SK-N-MC (cell line): ENCODE data around the gene LEFTY1.

Experiments
- DNase-seq: peaks from one replicate; pipeline ENCODE4 v3.0.0-alpha.2; 2011; ENCODE audit warnings: low read depth, low spot score
- H3K27ac ChIP-seq: fragments of 200-600 bp; sonication (generic); 2 replicates; pipeline ENCODE4 v1.5.1; 2016; ENCODE audit warnings: mixed run types
- H3K36me3 ChIP-seq: fragments of 200-600 bp; sonication (generic); 2 replicates; pipeline ENCODE4 v1.6.1; 2017; ENCODE audit warnings: antibody characterized with exemption, low read length, mixed read lengths; ENCODE audit not compliant: insufficient read depth
- H3K4me3 ChIP-seq: fragments of 200-600 bp; sonication (generic); 2 replicates; pipeline ENCODE4 v1.5.1; 2016
- H3K9ac ChIP-seq: fragments of 200-600 bp; sonication (generic); 2 replicates; pipeline ENCODE4 v1.8.0; 2017; ENCODE audit warnings: mixed run types, mixed read lengths; ENCODE audit not compliant: insufficient read length
- H3K9me3 ChIP-seq: fragments of 200-600 bp; sonication (generic); 2 replicates; pipeline ENCODE4 v1.6.1; 2017; ENCODE audit warnings: low read depth, mild to moderate bottlenecking, antibody characterized with exemption, low read length, moderate library complexity, mixed read lengths
- EZH2 ChIP-seq: fragments of 200-600 bp; sonication (generic); IDR thresholded peaks from one replicate; pipeline ENCODE4 v1.6.1; 2017; ENCODE audit warnings: antibody characterized with exemption
- FOXP2 ChIP-seq: optimal IDR thresholded peaks from 2 replicates; pipeline ENCODE3; 2011; ENCODE audit warnings: mild to moderate bottlenecking, moderate library complexity; ENCODE audit not compliant: insufficient read depth; ENCODE audit errors: extremely low read length, control extremely low read depth
- POLR2AphosphoS5 ChIP-seq: IDR thresholded peaks from 2 replicates; pipeline ENCODE4 v1.6.1; 2012; ENCODE audit warnings: mild to moderate bottlenecking, low read depth, low read length, borderline replicate concordance

The LEFTY1 gene

GRCh38 chr1:225871359-225872074 lies 17.4 kb downstream of the LEFTY1 start:
- Histone ChIP-seq H3K9me3 (no peaks in the 10 kb centered on the region), H3K36me3 (no peaks in the 10 kb centered on the region), H3K9ac (no peak overlapping the region), H3K4me3 (no peak overlapping the region), H3K27ac (no peak overlapping the region)
- no peak for DNase-seq
- TF ChIP-seq POLR2AphosphoS5, result no peak
- TF ChIP-seq EZH2, result no peak
- no peak for TF ChIP-seq FOXP2

- Histone ChIP-seq H3K9ac (no peak overlapping the region), H3K4me3 (no peak overlapping the region), H3K27ac (no peak overlapping the region), H3K9me3 (no peaks in the 10 kb centered on the region), H3K36me3 (no peaks in the 10 kb centered on the region)
- DNase-seq, result no peak
- no peak for TF ChIP-seq FOXP2
- no peak for TF ChIP-seq EZH2
- TF ChIP-seq POLR2AphosphoS5, result no peak
Observed at GRCh38 chr1:225870911-225871310, 18.0 kb downstream of the LEFTY1 start.

- H3K9ac ChIP-seq, result no peak overlapping the region
- H3K27ac ChIP-seq, result no peak overlapping the region
- H3K4me3 ChIP-seq, result no peak overlapping the region
- TF ChIP-seq FOXP2 (no peak), EZH2 (no peak), POLR2AphosphoS5 (no peak)
- H3K36me3 ChIP-seq, result no peaks in the 10 kb centered on the region
- no peaks in the 10 kb centered on the region for H3K9me3 ChIP-seq
- no peak for DNase-seq
Observed at GRCh38 chr1:225868631-225869330, 20.2 kb downstream of the LEFTY1 start.

- H3K27ac ChIP-seq, result no peak overlapping the region
- H3K9ac ChIP-seq, result no peak overlapping the region
- H3K36me3 ChIP-seq, result no peaks in the 10 kb centered on the region; the same call in 1 of the 2 replicates
- no peak overlapping the region for H3K4me3 ChIP-seq
- H3K9me3 ChIP-seq, result no peaks in the 10 kb centered on the region
- no peak for TF ChIP-seq EZH2
- TF ChIP-seq POLR2AphosphoS5, result no peak
- TF ChIP-seq FOXP2, result no peak
- no peak for DNase-seq
Observed at GRCh38 chr1:225866981-225867380, 22.0 kb downstream of the LEFTY1 start.

- Histone ChIP-seq H3K36me3 (no peaks in the 10 kb centered on the region; the same call in 1 of the 2 replicates), H3K9ac (no peak overlapping the region), H3K9me3 (no peaks in the 10 kb centered on the region), H3K27ac (no peak overlapping the region), H3K4me3 (no peak overlapping the region)
- DNase-seq, result no peak
- TF ChIP-seq EZH2, result no peak
- TF ChIP-seq POLR2AphosphoS5, result no peak
- TF ChIP-seq FOXP2, result no peak
Observed at GRCh38 chr1:225866061-225866837, 22.7 kb downstream of the LEFTY1 start.

GRCh38 chr1:225865514-225865913 lies 23.4 kb downstream of the LEFTY1 start:
- H3K9ac ChIP-seq, result no peak overlapping the region
- H3K36me3 ChIP-seq, result no peaks in the 10 kb centered on the region; the same call in 1 of the 2 replicates
- TF ChIP-seq POLR2AphosphoS5 (no peak), FOXP2 (no peak), EZH2 (no peak)
- no peak overlapping the region for H3K4me3 ChIP-seq
- no peak for DNase-seq
- no peak overlapping the region for H3K27ac ChIP-seq
- H3K9me3 ChIP-seq, result no peaks in the 10 kb centered on the region

GRCh38 chr1:225863167-225863566 lies 25.8 kb downstream of the LEFTY1 start:
- Histone ChIP-seq H3K36me3 (no peaks in the 10 kb centered on the region; the same call in 1 of the 2 replicates), H3K27ac (no peak overlapping the region), H3K9me3 (no peaks in the 10 kb centered on the region), H3K4me3 (no peak overlapping the region), H3K9ac (no peak overlapping the region)
- DNase-seq, result no peak
- no peak for TF ChIP-seq FOXP2
- no peak for TF ChIP-seq EZH2
- TF ChIP-seq POLR2AphosphoS5, result no peak

GRCh38 chr1:225862581-225862950 lies 26.4 kb downstream of the LEFTY1 start:
- H3K36me3 ChIP-seq, result no peaks in the 10 kb centered on the region; the same call in 1 of the 2 replicates

More at GRCh38 chr1:225862581-225862950, 26.4 kb downstream of the LEFTY1 start:
- Histone ChIP-seq H3K27ac (no peak overlapping the region), H3K4me3 (no peak overlapping the region), H3K9ac (no peak overlapping the region), H3K9me3 (no peaks in the 10 kb centered on the region)
- no peak for TF ChIP-seq EZH2
- no peak for TF ChIP-seq POLR2AphosphoS5
- TF ChIP-seq FOXP2, result no peak
- no peak for DNase-seq
